Measurements from ENCODE around the gene FANCI.

Gene FANCI

GRCh38 chr15:89243691-89244573 is at the start of gene FANCI:
FANCI (plus strand) TSS chr15:89243979; CDS start chr15:89247648, 3,669 bp downstream.
- peak; percentile 97 for DNase-seq (ENCODE audit: low spot score)

DNA sequence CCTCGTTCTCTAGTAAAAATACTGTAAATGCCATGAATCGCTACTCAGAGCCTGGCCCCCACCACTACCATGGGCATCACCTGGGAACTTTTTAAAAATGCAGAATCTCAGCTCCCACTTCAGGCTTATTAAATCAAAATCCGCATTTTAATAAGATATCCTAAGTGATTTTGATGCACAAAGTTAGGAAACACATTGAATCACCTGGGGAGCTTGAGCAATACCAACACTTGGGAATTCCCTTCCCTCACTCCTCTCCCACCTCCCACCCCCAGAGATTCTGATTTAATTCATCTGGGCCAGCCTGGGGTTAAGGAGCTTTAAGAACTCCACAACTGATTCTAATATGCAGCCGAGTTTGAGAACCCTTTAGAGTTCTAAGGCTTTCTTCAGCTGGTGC is 49.2 kb upstream of the FANCI start:
- no peak for DNase-seq (ENCODE audit: low spot score)

GRCh38 chr15:89195836-89196235 is 47.9 kb upstream of the FANCI start:
- peak; percentile 94 for DNase-seq (ENCODE audit: low spot score)

DNA sequence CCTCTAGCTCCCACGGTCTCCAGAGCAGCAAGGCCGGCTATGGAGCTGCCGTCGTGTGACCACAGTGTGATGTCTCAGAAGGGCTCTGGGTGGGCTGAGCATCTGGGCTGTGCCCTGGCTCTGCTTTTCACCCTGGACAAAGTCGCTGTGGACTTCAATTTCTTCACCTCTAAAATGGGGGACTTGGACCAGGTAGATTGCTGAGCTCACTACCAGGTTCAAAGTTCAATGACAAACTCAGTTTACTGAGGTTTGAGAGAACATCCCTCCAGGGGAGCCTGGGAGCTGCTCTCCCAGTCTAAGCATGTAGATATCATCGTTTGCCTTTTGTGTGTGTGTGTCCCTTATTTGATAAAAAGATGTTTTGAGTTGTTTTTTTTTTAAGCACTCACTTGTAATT is 47.5 kb upstream of the FANCI start:
- no peak for DNase-seq (ENCODE audit: low spot score)

- DNase-seq (ENCODE audit: low spot score) = no peak
Observed at GRCh38 chr15:89196994-89197393, 46.8 kb upstream of the FANCI start.

DNA sequence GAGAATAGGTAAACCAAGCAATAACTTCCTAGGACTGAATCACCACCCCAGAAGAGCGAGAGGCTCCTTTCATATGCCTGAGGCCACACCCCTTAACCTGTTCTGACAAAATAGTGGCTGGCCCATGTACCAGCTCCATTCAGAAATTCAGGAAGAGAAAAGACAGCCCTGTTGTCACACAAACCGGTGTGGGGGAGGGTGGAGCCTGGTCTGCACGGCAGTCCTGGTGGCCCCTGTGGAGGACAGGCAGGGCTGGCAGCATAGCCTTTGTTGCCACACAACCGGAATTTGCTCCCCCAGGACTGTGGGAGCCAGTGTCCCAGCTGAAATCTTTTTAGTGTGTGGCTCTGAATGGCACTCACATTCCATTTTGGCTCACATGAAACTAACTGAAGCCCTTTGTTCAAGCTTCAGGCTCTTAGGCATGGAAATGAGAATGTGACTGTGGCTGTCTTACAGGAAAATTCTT is 46.2 kb upstream of the FANCI start:
- DNase-seq (ENCODE audit: low spot score) = no peak

- DNase-seq (ENCODE audit: low spot score) = no peak
Observed at GRCh38 chr15:89198196-89198595, 45.6 kb upstream of the FANCI start.

DNA sequence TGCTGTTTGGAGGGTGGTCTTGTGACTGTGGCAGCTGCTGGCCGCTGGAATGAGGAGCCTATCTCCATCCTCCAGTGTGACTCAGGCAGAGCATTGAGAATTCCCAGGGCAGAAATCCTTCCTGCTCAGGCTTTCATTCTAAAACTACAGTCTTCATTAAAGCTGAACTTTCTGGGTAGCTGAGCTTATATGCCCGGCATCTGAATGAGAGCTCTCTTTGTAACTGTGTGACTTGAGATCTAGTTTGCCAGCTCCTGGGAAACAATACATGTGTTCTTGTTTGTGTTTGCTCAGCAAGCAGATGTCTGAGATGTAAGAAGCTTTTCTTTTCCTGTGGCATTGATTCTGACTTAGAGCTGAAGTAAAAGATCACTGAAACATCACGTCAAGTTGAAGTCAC is 44.8 kb upstream of the FANCI start:
- no peak for DNase-seq (ENCODE audit: low spot score)

- DNase-seq (ENCODE audit: low spot score) = no peak
Observed at GRCh38 chr15:89199746-89200145, 44.0 kb upstream of the FANCI start.

GRCh38 chr15:89200182-89200581 is 43.6 kb upstream of the FANCI start:
- no peak for DNase-seq (ENCODE audit: low spot score)

GRCh38 chr15:89201465-89202005 is 42.2 kb upstream of the FANCI start:
- DNase-seq (ENCODE audit: low spot score) = no peak

GRCh38 chr15:89203705-89204273 is 40.0 kb upstream of the FANCI start:
- no peak for DNase-seq (ENCODE audit: low spot score)

DNA sequence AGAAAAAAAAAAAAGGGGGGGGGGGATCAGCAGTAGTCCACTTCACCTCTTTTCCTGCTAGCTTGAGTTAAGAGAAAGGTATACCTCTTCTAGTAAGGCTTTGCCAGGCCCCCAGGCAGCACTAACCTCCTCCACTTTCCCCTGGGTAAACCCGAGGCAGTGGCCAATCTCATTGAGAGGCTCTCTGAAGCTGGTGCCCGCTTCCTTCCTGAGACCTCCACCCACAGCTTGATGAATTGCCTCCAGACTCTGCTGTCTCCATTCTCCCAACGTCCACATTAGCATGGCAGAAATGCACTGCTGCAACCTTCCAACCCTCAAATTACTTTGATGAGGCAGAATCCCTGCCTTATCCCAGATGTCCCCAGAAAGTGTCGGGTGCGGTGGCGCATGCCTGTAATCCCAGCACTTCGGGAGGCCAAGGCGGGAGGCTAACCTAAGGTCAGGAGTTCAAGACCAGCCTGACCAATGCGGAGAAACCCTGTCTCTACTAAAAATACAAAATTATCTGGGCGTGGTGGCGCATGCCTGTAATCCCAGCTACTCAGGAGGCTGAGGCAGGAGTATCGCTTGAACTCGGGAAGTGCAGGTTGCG is 37.7 kb upstream of the FANCI start:
- no peak for DNase-seq (ENCODE audit: low spot score)

DNA sequence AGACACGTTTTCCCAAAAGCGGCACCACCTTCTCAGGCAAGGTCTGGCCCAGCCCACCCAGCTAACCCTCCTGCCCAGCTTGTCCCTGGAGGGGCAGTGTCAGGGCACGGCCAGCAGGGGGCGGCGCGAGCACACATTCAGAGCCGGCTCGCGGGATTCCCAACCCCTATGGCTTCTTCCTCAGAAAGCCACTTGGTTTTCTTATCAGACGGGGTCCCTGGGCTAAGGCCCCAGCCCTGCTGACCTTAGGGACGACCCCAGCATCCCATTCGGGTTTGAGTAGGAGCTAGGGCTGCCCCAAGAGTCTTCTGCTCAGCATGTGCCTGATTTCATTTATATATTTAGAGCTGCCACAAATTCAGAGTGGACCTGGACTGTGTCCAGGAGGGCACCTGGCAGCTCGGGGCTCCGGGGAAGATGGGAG is 36.9 kb upstream of the FANCI start:
- peak; percentile 94 for DNase-seq (ENCODE audit: low spot score)

GRCh38 chr15:89208256-89208655 is 35.5 kb upstream of the FANCI start:
- DNase-seq (ENCODE audit: low spot score) = no peak

- no peak for DNase-seq (ENCODE audit: low spot score)
Observed at GRCh38 chr15:89209057-89209456, 34.7 kb upstream of the FANCI start.

- DNase-seq (ENCODE audit: low spot score) = no peak
Observed at GRCh38 chr15:89211678-89212170, 32.1 kb upstream of the FANCI start.

DNA sequence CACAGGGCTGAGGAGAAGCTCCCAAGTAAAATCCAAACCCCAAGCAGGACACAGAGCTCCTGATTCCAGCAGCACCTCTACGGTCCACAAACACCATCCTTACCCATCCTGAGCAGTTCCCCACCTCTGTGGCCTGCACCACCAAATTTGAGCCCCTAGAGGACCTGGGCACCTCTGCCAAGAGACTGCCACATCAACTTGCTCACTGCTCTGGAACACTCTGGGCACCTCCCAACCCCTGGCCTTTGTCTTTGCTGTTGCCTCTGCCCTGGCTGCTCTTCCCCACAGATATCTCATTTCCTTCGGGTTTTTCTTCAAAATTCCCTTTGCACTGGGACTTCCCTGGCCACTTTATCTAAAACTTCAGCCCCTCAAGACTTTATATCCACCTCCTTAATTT is 28.2 kb upstream of the FANCI start:
- DNase-seq (ENCODE audit: low spot score) = no peak

- no peak for DNase-seq (ENCODE audit: low spot score)
Observed at GRCh38 chr15:89217031-89217430, 26.7 kb upstream of the FANCI start.

DNA sequence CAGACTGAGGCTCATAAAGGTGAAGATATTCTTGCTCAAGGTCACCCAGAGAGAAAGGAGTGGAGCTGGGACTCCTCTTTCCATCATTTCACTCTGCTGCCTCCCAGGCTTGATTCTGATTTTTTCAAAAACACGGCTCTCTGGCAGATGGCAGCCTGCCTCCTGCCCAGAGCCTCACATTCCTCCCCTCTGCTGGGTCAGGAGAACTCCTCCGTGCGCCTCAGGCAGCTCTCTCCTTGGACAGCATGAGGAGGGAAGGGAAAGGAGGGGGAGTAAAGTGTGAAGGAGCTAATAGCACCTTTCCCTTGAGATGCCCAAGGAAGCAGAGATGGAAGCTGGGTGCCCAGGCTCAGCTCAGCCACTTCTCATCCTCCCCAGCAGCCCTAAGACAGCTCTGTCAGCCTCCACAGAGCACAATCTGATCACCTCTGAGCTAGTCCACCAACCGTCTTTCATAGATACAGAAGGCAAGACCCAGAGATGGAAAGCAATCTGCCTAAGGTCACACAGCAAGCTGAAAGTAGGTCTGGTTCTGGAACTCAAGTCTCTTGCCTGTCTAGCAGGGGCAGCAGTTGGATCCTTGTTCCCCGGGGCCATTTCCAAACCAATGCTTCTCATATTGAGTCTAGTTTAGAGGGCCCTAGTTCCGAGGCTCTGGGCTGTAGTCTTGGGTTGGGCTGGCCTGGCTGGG is 25.9 kb upstream of the FANCI start:
- no peak for DNase-seq (ENCODE audit: low spot score)

- no peak for DNase-seq (ENCODE audit: low spot score)
Observed at GRCh38 chr15:89218531-89218930, 25.2 kb upstream of the FANCI start.

- no peak for DNase-seq (ENCODE audit: low spot score)
Observed at GRCh38 chr15:89221543-89221942, 22.2 kb upstream of the FANCI start, which contains the start of gene RLBP1. RLBP1 (minus strand) TSS chr15:89221579; CDS start chr15:89218975, 2,604 bp downstream.
